ENCODE measurements around the gene FNBP1. TPM values are rescaled to one million over a fixed set of nuclear protein-coding genes. Genes with fewer than 3 reads are reported as not detected.
"Not testable (repeated sequence)": the region's sequence is repeated elsewhere in the genome, so short reads cannot be mapped to it uniquely, and the experiment has no call there.

Gene FNBP1
- total and polyA plus RNA-seq, 7 donors, result 12.5 to 172 (median 92.8) TPM

DNA sequence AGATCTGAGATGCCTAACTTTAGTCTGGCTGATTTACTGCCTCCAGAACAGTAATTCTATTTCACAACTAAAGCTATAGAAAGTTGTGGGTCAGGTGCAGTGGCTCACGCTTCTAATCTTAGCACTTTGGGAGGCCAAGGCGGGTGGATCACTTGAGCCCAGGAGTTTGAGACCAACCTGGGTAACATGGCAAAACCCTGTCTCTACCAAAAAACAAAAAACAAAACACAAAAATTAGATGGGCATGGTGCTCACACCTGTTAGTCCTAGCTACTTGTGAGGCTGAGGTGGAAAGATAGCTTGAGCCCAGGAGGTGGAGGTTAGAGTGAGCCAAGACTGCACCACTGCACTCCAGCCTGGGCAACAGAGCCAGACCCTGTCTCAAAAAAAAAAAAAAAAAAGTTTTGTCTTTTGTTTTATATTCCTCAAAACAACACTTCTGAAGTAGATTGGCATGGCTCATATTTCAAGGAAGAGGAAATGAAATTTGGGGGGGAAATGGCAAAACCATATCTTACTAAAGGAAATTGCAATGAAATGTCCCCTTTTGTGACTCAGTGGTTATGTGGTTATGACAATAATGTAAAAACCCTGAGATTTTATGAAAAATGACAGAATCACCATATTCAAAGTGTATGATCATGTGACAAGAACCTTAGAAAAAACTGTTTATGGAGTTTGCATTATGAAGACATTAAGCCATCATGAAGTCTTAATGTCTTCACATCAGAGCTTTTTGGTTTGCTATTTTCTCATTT lies 16.2 kb downstream of the FNBP1 start:
- no peak for DNase-seq
- TF ChIP-seq EP300 (IDR thresholded peaks at IDR 0.05), result no peak
- no peak for TF ChIP-seq POLR2A (IDR thresholded peaks at IDR 0.05)
- TF ChIP-seq, protein P1, sequence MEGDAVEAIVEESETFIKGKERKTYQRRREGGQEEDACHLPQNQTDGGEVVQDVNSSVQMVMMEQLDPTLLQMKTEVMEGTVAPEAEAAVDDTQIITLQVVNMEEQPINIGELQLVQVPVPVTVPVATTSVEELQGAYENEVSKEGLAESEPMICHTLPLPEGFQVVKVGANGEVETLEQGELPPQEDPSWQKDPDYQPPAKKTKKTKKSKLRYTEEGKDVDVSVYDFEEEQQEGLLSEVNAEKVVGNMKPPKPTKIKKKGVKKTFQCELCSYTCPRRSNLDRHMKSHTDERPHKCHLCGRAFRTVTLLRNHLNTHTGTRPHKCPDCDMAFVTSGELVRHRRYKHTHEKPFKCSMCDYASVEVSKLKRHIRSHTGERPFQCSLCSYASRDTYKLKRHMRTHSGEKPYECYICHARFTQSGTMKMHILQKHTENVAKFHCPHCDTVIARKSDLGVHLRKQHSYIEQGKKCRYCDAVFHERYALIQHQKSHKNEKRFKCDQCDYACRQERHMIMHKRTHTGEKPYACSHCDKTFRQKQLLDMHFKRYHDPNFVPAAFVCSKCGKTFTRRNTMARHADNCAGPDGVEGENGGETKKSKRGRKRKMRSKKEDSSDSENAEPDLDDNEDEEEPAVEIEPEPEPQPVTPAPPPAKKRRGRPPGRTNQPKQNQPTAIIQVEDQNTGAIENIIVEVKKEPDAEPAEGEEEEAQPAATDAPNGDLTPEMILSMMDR (IDR thresholded peaks at IDR 0.05), result no peak
- no peak for TF ChIP-seq POLR2AphosphoS5 (IDR thresholded peaks at IDR 0.05)
- H3K4me1 ChIP-seq, result peaks cover 0 to 92% (median 87%) of the 10 kb centered on the region in 4 donors
- no peaks in the 10 kb centered on the region for H3K9me3 ChIP-seq
- WGBS, 2 donors, result 79 to 89% methylated on average over 2 of the region's 2 CpGs
- intact Hi-C loops (cut with DNase I), result no loop called here
- H3K27ac ChIP-seq, result peak overlapping the region; percentile 76 to 99 (median 92)
- H3K4me3 ChIP-seq, result no peak overlapping the region
- H3K36me3 ChIP-seq, result no peaks in the 10 kb centered on the region
- H3K27me3 ChIP-seq, result no peaks in the 10 kb centered on the region

DNA sequence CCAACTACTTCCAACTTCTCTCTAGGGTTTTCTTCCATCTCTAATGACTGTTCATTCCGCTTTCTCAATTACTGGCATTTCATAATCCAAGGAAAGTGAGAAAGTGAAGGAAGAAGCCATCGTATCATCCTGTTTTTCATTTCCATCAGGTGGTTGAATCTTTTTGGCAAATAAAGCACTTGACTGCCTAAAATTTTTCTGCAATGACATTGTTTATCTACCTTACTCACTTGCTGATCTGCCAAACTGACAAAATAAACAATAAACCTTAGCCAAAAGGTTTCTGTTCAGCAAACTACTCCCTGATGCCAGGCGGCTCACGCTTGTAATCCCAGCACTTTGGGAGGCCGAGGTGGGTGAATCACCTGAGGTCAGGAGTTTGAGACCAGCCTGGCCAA lies 18.4 kb downstream of the FNBP1 start:
- no peaks in the 10 kb centered on the region for H3K27me3 ChIP-seq
- TF ChIP-seq, protein P1 (IDR thresholded peaks at IDR 0.05), result no peak
- no peak for TF ChIP-seq POLR2A (IDR thresholded peaks at IDR 0.05)
- no peak for TF ChIP-seq EP300 (IDR thresholded peaks at IDR 0.05)
- TF ChIP-seq POLR2AphosphoS5 (IDR thresholded peaks at IDR 0.05), result no peak
- H3K27ac ChIP-seq, result peak overlapping the region; percentile 75 to 99 (median 92)
- intact Hi-C loops (cut with DNase I), result no loop called here
- peaks cover 0 to 92% (median 88%) of the 10 kb centered on the region in 4 donors for H3K4me1 ChIP-seq
- no peaks in the 10 kb centered on the region for H3K9me3 ChIP-seq
- H3K36me3 ChIP-seq, result no peaks in the 10 kb centered on the region
- H3K4me3 ChIP-seq, result no peak overlapping the region
- 76 to 84% methylated on average over 5 of the region's 5 CpGs for WGBS, 2 donors
- DNase-seq, result no peak

DNA sequence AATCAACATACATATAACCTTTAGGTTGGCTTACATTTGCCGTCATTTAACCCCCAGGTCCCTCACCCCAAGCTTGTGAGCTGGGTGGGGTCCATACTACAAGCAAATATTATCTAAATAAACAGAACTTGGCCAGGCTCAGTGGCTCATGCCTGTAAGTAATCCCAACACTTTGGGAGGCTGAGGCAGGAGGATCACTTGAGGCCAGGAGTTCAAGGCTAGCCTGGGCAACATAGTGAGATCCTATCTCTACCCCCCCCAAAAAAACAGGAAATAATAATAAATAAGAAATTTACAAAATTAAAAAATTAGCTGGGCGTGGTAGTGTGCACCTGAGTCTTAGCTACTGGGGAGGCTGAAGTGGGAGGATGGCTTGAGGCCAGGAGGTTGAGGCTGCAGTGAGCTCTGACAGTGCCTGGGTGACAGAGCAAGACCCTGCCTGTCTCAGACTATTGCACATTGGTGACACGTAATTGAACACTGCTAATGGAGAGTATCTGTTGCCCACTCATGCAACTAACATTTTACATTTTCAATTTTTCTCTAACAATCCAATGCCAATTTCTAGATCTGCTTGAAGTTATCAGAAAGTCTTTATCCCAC lies 18.9 kb downstream of the FNBP1 start:
- Histone ChIP-seq H3K9me3 (no peaks in the 10 kb centered on the region), H3K27ac (peak overlapping the region; percentile 75 to 99 (median 92)), H3K27me3 (no peaks in the 10 kb centered on the region), H3K36me3 (no peaks in the 10 kb centered on the region), H3K4me1 (peaks cover 0 to 91% (median 85%) of the 10 kb centered on the region in 4 donors), H3K4me3 (no peak overlapping the region)
- 76 to 87% methylated on average over 3 of the region's 3 CpGs for WGBS, 2 donors
- intact Hi-C loops (cut with DNase I), result no loop called here
- TF ChIP-seq, protein P1 (IDR thresholded peaks at IDR 0.05), result no peak
- TF ChIP-seq POLR2A (IDR thresholded peaks at IDR 0.05), result no peak
- TF ChIP-seq POLR2AphosphoS5 (IDR thresholded peaks at IDR 0.05), result no peak
- TF ChIP-seq EP300 (IDR thresholded peaks at IDR 0.05), result no peak
- DNase-seq, result no peak

DNA sequence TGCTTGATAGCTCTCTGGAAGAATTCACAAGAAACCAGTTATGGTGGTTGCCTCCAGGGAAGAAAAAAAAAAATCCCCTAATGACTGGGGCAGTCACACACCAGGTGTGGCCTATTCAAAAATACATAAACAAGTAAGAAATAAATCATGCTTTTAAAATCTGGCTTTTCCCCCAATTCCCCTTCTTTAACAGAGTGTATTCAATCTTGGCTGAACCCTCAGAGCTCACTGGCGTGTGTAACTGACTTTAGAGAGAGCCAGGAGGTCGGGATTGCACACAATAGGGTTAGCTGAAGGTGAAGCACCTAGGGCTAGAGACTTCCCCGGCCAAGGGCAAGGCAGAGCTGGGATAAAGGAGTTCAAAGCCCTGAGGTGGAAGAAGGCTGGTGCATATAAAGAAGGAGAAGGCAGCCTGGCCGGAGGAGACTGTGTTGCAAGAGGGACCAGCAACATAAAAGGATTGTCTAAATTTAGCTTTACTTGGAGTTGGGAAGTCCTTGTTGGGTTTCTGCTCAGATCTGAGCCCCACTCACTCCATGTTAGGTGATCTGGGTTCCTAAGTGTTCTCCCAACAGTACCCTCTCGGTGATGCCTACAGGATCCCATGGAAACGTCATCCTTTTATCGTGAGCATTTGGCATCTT lies 19.7 kb downstream of the FNBP1 start:
- intact Hi-C loops (cut with DNase I), result no loop called here
- DNase-seq, result peak; percentile 84
- TF ChIP-seq EP300 (IDR thresholded peaks at IDR 0.05) (no peak), POLR2AphosphoS5 (IDR thresholded peaks at IDR 0.05) (peak in 2 of 4 donors; percentile 27 to 30)
- Histone ChIP-seq H3K27me3 (no peaks in the 10 kb centered on the region), H3K4me3 (no peak overlapping the region), H3K27ac (peak overlapping the region; percentile 75 to 99 (median 92)), H3K36me3 (no peaks in the 10 kb centered on the region), H3K9me3 (no peaks in the 10 kb centered on the region), H3K4me1 (peaks cover 0 to 85% (median 78%) of the 10 kb centered on the region in 4 donors)
- WGBS, 2 donors, result 69 to 82% methylated on average over 7 of the region's 7 CpGs

DNA sequence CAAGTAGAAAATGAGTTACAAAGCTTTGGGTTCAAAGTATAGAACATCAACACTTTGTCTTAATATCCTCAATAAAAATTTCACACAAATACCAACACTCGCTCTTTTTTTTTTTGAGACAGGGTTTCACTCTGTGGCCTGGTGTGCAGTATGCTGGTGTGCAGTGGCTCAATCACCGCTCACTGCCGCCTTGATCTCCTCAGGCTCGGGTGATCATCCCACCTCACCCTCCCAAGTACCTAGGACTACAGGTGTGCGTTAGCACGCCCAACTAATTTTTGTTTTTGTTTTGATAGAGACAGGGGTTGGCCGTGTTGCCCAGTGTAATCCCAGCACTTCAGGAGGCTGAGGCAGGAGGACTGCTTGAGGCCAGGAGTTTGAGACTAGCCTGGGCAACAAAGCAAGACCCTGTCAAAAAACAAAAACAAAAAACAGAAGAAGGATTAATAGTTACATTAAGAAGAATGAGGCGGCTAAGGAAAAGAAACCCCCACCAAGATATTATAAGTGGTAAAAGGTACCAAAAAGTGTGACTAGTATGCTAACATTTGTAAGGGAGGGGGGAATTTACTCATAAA lies 20.3 kb downstream of the FNBP1 start:
- WGBS, 2 donors, result 73 to 83% methylated on average over 8 of the region's 8 CpGs
- peaks cover 0 to 79% (median 76%) of the 10 kb centered on the region in 4 donors for H3K4me1 ChIP-seq

DNA sequence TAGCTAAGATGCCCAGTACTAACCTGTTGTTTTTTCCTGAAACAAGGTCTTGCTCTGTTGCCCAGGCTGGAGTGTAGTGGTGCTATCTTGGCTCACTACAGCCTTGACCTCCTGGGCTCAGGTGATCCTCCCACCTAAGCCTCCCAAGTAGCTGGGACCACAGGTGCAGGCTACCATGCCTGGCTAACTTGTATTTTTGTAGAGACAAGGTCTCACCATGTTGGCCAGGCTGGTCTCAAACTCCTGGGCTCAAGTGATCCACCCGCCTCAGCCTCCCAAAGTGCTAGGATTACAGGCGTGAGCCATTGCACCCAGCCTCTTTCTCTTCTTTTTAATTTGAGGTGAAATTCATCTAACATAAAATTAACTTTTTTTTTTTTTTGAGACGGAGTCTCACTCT lies 21.1 kb downstream of the FNBP1 start:
- DNase-seq; H3K4me3 ChIP-seq; H3K36me3 ChIP-seq; intact Hi-C loops (cut with DNase I); H3K9me3 ChIP-seq; H3K27me3 ChIP-seq: not testable (repeated sequence)
- Histone ChIP-seq H3K27ac (peak overlapping the region; percentile 75 to 99 (median 92)), H3K4me1 (peaks cover 0 to 85% (median 81%) of the 10 kb centered on the region in 4 donors)
- WGBS, 2 donors, result 94 to 97% methylated on average over 3 of the region's 3 CpGs

More for the DNA sequence above, 20.3 kb downstream of the FNBP1 start:
- Histone ChIP-seq H3K36me3 (no peaks in the 10 kb centered on the region), H3K27ac (peak overlapping the region; percentile 75 to 99 (median 92)), H3K9me3 (no peaks in the 10 kb centered on the region), H3K4me3 (no peak overlapping the region), H3K27me3 (no peaks in the 10 kb centered on the region)
- intact Hi-C loops (cut with DNase I), result no loop called here
- TF ChIP-seq, protein P1 (IDR thresholded peaks at IDR 0.05), result no peak
- no peak for TF ChIP-seq POLR2A (IDR thresholded peaks at IDR 0.05)
- TF ChIP-seq POLR2AphosphoS5 (IDR thresholded peaks at IDR 0.05), result no peak
- TF ChIP-seq EP300 (IDR thresholded peaks at IDR 0.05), result no peak
- DNase-seq, result no peak

All from sigmoid colon (tissue), 7 donors.